GM18498 (cell line): ENCODE data around the gene HNRNPH1.
A peak's percentile ranks its signal among the peaks of the same experiment; 100 is the strongest.

Experiments
- ATAC-seq: cut with Tn5 transposase; IDR thresholded peaks from one replicate; pipeline ENCODE4 v1.9.1; 2021; ENCODE audit warnings: mild to moderate bottlenecking, moderate library complexity; ENCODE audit not compliant: unreplicated experiment

The HNRNPH1 gene

DNA sequence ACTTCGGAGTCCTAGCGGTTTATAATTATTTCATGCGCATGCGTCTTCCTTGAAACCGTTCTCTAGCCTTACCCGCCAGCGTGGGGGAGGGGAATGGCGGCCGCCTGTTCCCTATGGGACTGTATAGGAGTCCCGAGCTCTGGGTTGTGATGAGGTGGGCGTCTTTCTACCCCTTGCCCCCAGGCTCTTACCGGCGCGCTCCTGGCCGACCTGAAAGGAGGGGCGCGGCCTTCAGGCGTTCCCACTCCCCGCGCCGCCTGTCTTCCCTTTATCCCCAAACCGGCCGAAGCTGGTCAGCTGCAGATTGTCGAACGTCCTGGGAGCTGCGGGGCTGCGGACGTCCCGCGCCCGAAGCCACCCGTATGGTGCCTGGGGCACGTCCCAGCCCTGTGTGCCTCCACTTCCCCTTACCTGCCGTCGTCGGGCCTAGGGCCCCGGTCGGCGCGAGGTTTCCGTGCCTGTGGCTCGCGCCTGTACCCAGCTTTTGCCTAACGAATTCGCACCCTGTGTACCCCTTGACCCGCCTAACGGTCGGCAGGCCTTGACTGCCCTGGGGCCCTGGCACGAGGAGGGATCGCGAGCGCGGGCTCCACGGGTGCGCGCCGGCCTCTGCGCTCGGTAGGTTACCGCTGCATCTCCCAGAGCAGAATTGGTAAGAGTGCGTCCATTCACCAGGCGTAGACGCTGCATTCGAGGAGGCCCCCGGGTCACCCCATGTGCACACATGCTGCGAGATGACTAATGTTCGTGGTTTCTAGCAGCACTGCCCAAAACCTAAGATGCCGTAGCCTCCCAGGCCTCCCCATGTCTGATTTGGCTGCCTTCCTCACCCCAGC, 653 bp upstream of the HNRNPH1 start:
- peak; percentile 7 for ATAC-seq

DNA sequence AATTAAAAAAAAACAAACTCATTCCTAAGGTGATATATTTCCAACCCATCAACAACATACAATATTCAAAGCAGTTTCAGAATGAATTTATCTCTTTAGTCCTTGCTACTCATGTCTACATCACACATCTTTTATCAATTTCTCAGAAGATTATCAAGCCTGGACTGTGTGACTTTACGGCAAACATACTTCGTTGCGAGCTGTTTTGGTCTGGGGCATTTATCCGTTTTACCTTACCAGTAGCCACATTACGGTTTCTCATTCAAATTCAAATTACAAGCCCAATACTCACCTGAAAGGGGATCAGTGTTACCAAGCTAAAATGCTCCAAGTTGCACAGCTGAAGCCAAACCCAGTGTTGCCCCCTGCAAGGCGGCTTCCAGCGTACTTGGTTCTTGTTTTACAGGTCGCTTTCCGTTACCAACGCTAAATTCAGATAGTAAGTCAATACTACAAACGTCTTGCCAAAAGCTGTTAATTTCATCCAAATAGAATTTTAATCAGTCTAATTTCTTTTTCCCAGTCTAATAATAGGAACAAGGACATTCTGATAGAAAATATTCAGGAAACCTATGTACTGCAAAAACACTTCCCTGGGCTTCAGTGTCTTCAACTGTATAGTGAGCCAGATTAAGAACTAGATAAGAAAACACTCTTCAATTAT, 1.8 kb downstream of the HNRNPH1 start:
- no peak for ATAC-seq

DNA sequence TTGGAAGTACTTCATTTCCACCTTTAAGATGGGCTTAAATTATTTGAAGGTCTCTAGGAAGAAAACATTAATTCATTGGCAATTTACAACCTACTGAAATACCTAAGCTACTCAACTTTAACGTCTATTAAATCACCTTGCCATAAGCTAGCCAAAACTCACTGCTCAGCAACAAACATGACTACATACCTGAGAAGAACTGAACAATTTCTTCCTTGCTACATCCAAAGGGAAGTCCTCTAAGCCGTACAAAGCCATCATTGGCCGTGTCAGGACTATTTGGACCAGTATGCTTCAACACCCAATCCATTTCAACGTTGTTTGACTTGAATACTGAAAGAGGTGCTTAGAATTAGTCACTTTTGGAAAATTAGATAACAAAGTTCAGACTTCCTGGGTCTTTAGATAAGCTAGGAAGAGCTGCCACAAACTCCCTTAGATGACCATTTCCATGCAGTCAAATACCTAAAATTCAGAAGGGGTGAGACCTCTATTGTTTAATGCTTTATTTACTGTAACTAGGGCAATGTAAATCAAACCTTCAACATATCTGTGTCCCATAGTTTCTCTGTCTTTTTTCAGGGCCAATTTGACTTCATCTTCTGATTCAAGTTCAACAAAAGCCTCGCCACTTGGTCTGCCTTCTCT, 2.6 kb downstream of the HNRNPH1 start:
- ATAC-seq, result no peak

GRCh38 chr5:179620293-179620692, 3.2 kb downstream of the HNRNPH1 start:
- ATAC-seq, result no peak

GRCh38 chr5:179619776-179620175, 3.7 kb downstream of the HNRNPH1 start:
- no peak for ATAC-seq

DNA sequence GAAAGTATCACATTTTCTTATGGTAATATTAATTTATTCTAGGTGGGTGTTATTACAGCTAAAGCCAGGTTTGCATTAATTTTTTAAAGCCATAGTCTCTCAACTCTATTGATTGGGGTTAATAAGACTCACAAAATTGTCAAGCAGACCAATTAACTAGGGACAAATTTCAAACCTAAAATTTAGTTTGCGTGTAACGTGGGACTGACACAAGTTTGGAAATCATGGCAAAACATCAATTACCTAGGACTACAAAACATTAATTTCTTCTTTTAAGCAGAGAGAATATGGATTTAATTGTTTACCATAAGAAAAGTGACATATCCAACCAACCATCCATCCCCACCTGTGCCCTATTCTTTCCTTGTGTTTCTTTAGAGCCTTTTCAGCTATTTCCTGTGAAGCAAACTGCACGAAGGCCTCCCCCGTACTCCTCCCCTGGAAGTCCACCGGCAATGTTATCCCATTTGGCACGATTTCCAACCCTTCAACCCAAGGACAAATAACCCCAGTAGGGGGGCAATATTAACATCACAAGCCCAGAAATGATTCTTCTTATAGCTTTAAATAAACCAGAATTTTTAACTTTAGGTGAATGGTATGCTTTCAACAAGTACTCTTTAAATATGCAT, 4.4 kb downstream of the HNRNPH1 start:
- no peak for ATAC-seq

GRCh38 chr5:179617930-179618329, 5.5 kb downstream of the HNRNPH1 start:
- no peak for ATAC-seq

GRCh38 chr5:179616002-179616594, 7.4 kb downstream of the HNRNPH1 start:
- no peak for ATAC-seq

DNA sequence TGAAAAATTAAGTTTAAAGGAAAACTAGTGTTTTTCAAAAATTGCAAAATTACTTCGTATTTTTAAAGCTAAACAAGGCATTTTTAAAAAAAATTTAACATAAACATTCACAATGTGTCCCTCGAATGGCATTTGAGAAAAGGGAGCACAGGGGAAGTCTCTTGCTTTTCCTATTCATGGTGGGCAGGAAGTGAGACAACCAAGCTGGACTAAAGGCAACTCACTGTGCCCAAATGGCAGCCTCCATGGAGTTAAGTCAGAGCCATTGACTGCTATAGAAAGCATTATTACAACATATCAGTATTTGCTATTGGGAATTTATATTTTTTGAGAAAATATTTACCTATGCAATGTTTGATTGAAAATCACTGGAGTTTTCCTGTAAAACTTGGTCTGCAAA, 8.3 kb downstream of the HNRNPH1 start:
- ATAC-seq, result no peak

DNA sequence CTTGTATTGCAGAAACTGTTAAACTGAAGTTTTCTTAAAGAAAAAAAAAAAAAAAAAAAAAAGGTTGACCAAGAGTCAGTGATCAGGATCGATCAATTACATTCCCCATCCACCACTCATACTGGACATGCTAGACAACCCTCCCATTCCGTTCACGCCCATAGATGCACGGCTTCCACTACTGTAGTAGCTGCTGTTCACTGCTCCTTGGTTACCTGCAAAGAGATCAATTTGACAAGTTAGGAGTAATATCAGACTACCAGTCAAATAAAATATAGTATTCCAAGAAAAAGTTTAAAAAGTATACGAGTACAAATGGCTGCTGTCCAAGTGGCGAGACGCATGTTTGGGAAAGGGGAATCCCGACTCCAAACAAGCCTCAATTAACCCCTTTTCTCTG, 8.7 kb downstream of the HNRNPH1 start:
- no peak for ATAC-seq

- no peak for ATAC-seq
Measured at GRCh38 chr5:179613460-179614071, 9.9 kb downstream of the HNRNPH1 start.

DNA sequence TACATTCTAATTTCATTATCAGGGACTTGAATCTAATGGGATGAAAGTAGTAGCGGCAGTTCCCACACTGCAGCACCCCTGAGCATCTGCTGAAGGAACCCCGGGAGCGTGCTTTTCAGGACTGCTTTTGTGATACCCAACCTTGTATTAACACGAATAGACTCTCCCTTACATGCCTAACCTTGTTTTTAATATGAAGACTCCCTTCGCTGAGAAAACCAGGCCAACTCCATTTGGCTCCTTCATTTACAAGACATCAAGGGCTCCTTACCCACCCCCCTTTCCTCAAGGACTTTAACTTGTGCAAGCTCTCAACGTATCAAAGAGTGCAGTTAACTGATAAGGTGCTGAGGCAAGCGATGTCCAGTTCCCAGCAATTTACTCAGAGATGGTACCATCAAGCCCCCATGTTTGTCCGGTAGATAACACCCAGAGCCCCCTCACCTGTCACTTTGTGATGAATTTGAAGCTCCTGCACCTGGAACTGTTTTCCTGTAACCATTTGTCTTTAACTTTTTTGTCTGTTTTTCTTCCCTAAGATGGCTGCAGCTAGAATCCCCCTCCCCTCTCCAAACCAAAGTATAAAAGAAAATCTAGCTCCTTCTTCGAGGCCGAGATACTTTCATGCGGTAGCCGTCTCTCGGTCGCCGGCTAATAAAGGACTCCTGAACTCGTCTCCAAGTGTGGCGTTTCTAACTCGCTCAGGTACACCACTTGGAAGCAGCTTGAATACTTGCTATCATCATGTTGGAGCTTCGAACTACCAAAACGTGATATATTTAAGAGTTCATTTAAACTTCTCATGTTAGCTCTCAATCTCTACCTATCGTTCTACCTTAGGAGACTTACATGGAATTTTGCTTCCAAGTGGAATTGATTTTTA, 10.7 kb downstream of the HNRNPH1 start:
- no peak for ATAC-seq

DNA sequence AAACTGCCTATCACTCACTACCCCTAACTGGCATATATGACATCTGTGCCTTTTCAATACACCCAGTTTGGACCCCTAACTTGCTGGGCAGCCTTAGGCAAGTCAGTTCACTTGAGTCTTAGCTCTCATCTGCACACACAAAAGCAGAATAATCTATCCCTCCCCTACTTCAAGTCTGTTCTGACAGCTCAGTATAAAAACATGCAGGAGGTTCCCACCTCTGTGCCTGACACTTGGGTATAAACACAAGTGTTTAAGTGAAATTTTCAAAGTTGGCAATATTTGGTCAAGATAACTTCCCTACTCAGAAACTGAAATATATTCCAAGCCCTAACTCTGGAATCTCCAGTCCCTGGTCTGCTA, 12.6 kb downstream of the HNRNPH1 start:
- no peak for ATAC-seq

- no peak for ATAC-seq
Measured at GRCh38 chr5:179610109-179610902, 13.2 kb downstream of the HNRNPH1 start.

GRCh38 chr5:179609834-179610108, 13.7 kb downstream of the HNRNPH1 start:
- ATAC-seq, result no peak

DNA sequence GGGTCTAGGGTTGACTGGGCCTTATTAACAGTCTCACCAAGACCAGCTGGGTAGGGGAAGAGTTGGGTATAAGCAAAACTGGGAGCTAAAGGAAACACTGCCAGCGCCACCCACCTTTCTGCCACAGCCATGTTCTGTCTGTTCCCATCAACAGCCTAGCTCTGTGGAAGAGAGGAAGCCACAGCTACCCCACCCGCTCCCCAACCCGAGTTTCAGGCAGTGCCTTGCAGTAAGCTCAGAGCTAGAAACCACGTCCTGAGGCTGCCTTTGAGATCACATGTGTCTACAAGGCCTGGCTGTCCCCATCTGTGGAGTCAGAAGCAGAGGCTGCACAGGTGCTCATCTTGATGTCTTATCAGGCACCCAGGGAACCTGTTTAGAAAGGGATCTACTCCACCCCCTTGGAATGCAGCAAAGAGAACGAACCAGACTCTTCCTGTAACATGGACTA, 15.3 kb downstream of the HNRNPH1 start:
- ATAC-seq, result no peak

DNA sequence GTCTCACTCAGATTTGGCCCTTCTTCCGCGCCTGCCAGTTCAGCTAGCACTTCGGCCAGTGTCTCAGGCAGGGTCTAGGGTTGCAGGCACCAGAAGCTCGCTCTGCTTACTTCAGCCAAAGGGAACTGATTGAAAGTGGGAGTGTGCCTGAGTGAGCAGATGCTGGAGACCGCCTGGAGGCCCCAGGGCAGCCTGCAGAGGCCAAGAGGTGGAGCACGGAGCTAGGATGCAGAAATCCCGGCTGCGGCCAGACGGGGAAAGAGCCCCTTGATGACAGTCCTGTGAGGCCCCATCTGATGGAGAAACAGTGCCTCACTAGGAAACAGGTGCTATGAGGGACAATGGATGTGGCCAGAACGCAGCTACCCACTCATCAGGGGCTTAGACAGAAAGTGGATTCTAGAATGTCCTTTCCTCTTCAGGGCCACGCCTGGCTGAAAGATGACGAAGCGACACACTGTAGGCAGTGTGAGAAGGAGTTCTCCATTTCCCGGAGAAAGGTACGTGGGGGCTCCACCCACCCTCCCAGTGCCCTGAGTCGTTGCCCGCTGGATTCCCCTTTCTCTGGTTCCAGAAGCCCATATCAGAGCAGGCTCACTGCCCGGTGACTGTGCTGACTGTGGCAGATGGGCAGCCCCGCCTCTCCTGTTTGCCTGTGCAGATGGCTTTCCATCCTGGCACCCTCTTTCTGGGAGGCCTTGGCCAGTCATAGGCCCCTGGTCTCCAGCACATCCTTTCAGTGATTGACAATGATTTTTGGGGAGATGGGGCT, 16.1 kb downstream of the HNRNPH1 start:
- no peak for ATAC-seq

DNA sequence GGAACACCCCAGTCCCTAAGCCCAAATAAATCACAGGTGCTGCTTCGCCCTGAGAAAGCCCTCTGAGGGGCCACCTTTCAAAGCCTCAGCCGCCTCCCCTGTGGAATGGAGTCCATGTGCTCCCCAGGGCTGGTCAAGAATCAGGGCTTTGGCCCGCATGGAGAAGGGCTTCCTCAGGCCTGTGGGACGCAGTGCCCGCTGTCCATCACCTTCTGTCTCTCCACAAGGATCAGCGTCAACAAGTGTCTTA, 16.6 kb downstream of the HNRNPH1 start:
- no peak for ATAC-seq
